Measurements from ENCODE around the gene SOHLH1. TPM values are rescaled to one million over a fixed set of nuclear protein-coding genes. Genes with fewer than 3 reads are reported as not detected.

Gene SOHLH1
- polyA plus RNA-seq, 1 of the 3 experiments (the other 2 are of a cell fraction) = not detected

GRCh38 chr9:135732569-135733257 lies 33.4 kb upstream of the SOHLH1 start:
- no peak for DNase-seq
- H3K9me2 ChIP-seq = no peaks in the 10 kb centered on the region
- WGBS (ENCODE audit: low lambda C conversion rate) = 39% methylated on average over 6 of the region's 6 CpGs
- TF ChIP-seq EZH2phosphoT487 (IDR thresholded peaks at IDR 0.05; ENCODE audit: borderline replicate concordance, low read depth) (no peak), NFIC (IDR thresholded peaks at IDR 0.05; ENCODE audit: borderline replicate concordance) (no peak), RAD21 (IDR thresholded peaks at IDR 0.05; ENCODE audit: low read length) (no peak), GATA2 (CRISPR knock-in tag; IDR thresholded peaks at IDR 0.05) (no peak), MEF2A (IDR thresholded peaks at IDR 0.05; ENCODE audit: borderline replicate concordance, low read depth) (no peak), FOSL2 (IDR thresholded peaks at IDR 0.05; ENCODE audit: borderline replicate concordance, low read depth) (no peak), USF2 (IDR thresholded peaks at IDR 0.05; ENCODE audit: borderline replicate concordance, low read depth, low read length) (no peak)
- H3K79me2 ChIP-seq (ENCODE audit: insufficient read depth) = no peaks in the 10 kb centered on the region
- no peak overlapping the region for H3K4me3 ChIP-seq (ENCODE audit: low read depth in 2 of 2, low read length in 1 of 2)
- CTCF ChIA-PET = no interaction called here
- no peaks in the 10 kb centered on the region for H3K4me1 ChIP-seq (ENCODE audit: control insufficient read depth in 1 of 2, insufficient read depth in 2 of 2, low read depth in 1 of 2, low read length in 1 of 2)
- H3K9ac ChIP-seq = no peak overlapping the region
- no peak overlapping the region for H3K4me2 ChIP-seq
- POLR2A ChIA-PET = no interaction called here
- no peaks in the 10 kb centered on the region for H3K36me3 ChIP-seq (replicated peaks in 1 of 2; ENCODE audit: control insufficient read depth in 1 of 2, insufficient read depth in 2 of 2, low read length in 1 of 2)
- H4K20me1 ChIP-seq (ENCODE audit: insufficient read depth) = no peaks in the 10 kb centered on the region
- H3K9me3 ChIP-seq = no peaks in the 10 kb centered on the region
- no peak overlapping the region for H2AFZ ChIP-seq (ENCODE audit: low read depth)
- H3F3A ChIP-seq (replicated peaks; ENCODE audit: insufficient read depth) = no peaks in the 10 kb centered on the region
- no peaks in the 10 kb centered on the region for H3K27me3 ChIP-seq (ENCODE audit: insufficient read depth)
- no peak overlapping the region for H3K27ac ChIP-seq (ENCODE audit: low read depth in 2 of 2, low read length in 1 of 2)

DNA sequence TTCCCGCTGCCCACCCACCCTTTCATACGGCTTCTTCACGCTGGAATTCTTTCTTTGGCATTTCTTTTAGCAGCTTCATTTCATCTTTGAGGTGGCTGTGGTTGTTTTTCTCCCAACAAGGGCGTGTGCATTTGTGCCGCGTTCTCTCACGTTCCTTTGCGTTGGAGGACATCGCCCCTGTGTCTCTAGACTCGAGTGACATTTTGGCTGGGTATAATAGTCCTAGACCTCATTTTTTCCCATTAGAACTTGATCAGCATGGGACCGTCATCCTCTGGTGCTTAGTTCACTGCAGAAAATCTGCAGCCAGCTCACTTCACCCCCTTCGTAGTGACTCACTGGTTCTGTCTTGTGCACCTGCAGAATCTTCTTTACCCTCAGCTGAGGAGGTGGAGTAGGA lies 32.2 kb upstream of the SOHLH1 start:
- H3K27ac ChIP-seq (ENCODE audit: low read depth in 2 of 2, low read length in 1 of 2) = no peak overlapping the region
- no peak overlapping the region for H2AFZ ChIP-seq (ENCODE audit: low read depth)
- no peaks in the 10 kb centered on the region for H3K9me3 ChIP-seq
- no peaks in the 10 kb centered on the region for H3K79me2 ChIP-seq (ENCODE audit: insufficient read depth)
- DNase-seq = no peak
- H3K36me3 ChIP-seq (replicated peaks in 1 of 2; ENCODE audit: control insufficient read depth in 1 of 2, insufficient read depth in 2 of 2, low read length in 1 of 2) = no peaks in the 10 kb centered on the region
- no peaks in the 10 kb centered on the region for H3K4me1 ChIP-seq (ENCODE audit: control insufficient read depth in 1 of 2, insufficient read depth in 2 of 2, low read depth in 1 of 2, low read length in 1 of 2)
- no peaks in the 10 kb centered on the region for H3F3A ChIP-seq (replicated peaks; ENCODE audit: insufficient read depth)
- 75% methylated on average over 11 of the region's 12 CpGs for WGBS (ENCODE audit: low lambda C conversion rate)
- ChIA-PET POLR2A (no interaction called here), CTCF (interaction anchor here (1.0 kb wide), 1 partner anchor 11 kb away, joined by 3 read pairs; no protein-coding TSS in a partner anchor)
- no peaks in the 10 kb centered on the region for H3K9me2 ChIP-seq
- H3K4me3 ChIP-seq (ENCODE audit: low read depth in 2 of 2, low read length in 1 of 2) = no peak overlapping the region
- H3K9ac ChIP-seq = no peak overlapping the region
- no peak overlapping the region for H3K4me2 ChIP-seq
- no peaks in the 10 kb centered on the region for H3K27me3 ChIP-seq (ENCODE audit: insufficient read depth)
- TF ChIP-seq GABPA (IDR thresholded peaks at IDR 0.05; ENCODE audit: low read depth) (no peak), NFIC (IDR thresholded peaks at IDR 0.05; ENCODE audit: borderline replicate concordance) (no peak), MEF2A (IDR thresholded peaks at IDR 0.05; ENCODE audit: borderline replicate concordance, low read depth) (no peak), MAX (IDR thresholded peaks at IDR 0.05; ENCODE audit: low read depth) (no peak), NRF1 (IDR thresholded peaks at IDR 0.05; ENCODE audit: low read depth, low read length) (no peak), ELF1 (IDR thresholded peaks at IDR 0.05) (no peak), RXRA (IDR thresholded peaks at IDR 0.05; ENCODE audit: borderline replicate concordance, low read depth) (no peak), MXI1 (IDR thresholded peaks at IDR 0.05; ENCODE audit: low read depth, low read length) (no peak), FOXM1 (IDR thresholded peaks at IDR 0.05; ENCODE audit: low read depth) (no peak), TAF1 (IDR thresholded peaks at IDR 0.05; ENCODE audit: borderline replicate concordance, low read depth, low read length) (no peak), IRF3 (IDR thresholded peaks at IDR 0.05; ENCODE audit: low read depth, low read length) (no peak), CHD2 (IDR thresholded peaks at IDR 0.05; ENCODE audit: low read length, partially characterized antibody) (no peak), SMC3 (IDR thresholded peaks at IDR 0.05; ENCODE audit: low read depth, low read length) (no peak), FOSL2 (IDR thresholded peaks at IDR 0.05; ENCODE audit: borderline replicate concordance, low read depth) (no peak), EP300 (IDR thresholded peaks at IDR 0.05; ENCODE audit: borderline replicate concordance in 1 of 2, low read depth in 1 of 2, low read length in 1 of 2) (no peak), SIN3A (IDR thresholded peaks at IDR 0.05; ENCODE audit: borderline replicate concordance, low read depth, low read length) (no peak), RCOR1 (IDR thresholded peaks at IDR 0.05; ENCODE audit: low read length) (no peak)
- TF ChIP-seq, protein P1, sequence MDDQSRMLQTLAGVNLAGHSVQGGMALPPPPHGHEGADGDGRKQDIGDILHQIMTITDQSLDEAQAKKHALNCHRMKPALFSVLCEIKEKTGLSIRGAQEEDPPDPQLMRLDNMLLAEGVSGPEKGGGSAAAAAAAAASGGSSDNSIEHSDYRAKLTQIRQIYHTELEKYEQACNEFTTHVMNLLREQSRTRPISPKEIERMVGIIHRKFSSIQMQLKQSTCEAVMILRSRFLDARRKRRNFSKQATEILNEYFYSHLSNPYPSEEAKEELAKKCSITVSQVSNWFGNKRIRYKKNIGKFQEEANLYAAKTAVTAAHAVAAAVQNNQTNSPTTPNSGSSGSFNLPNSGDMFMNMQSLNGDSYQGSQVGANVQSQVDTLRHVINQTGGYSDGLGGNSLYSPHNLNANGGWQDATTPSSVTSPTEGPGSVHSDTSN (IDR thresholded peaks at IDR 0.05) = no peak
- H4K20me1 ChIP-seq (ENCODE audit: insufficient read depth) = no peaks in the 10 kb centered on the region

Data from SK-N-SH (cell line).